ENCODE results near the gene UVRAG. TPM values are rescaled to one million over a fixed set of nuclear protein-coding genes. Genes with fewer than 3 reads are reported as not detected.

Gene UVRAG
- total and polyA plus RNA-seq, 2 of the 4 experiments (the other 2 are of a cell fraction) = 5.6 to 10.9 TPM

DNA sequence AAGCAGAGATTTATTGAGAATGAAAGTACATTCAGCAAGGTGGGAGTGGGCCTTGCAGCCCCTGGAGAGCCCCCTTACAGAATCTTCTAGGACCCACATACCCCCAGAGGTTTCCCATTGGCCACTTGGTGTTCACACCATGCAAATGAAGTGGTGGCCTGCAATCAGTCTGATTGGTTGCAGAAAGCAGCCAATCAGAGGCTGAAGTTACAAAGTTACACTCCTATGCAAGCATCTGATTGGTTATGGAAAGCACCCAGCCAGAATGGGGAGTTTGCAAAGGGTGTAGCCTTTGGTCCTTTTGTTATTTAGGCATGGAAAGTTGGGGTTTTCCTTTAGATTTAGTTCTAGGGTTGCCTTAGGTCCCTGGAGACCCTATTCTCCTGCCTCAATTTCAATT, 34.9 kb downstream of the UVRAG start:
- Histone ChIP-seq H3K27ac (ENCODE audit: insufficient read depth, low read length) (no peak overlapping the region), H3K56ac (ENCODE audit: extremely low read depth, insufficient read depth, low read length) (no peak overlapping the region), H3K4me2 (ENCODE audit: low read depth, low read length) (no peak overlapping the region), H2BK15ac (ENCODE audit: low read depth, low read length) (no peak overlapping the region), H3K4me3 (ENCODE audit: insufficient read depth, low read depth, low read length) (no peak overlapping the region), H3K9me3 (ENCODE audit: control insufficient read depth, insufficient read depth, low read length) (no peaks in the 10 kb centered on the region), H3K18ac (ENCODE audit: low read depth, low read length) (no peak overlapping the region), H3K79me1 (ENCODE audit: low read depth in 1 of 2, low read length in 2 of 2) (peaks cover 21 to 27% of the 10 kb centered on the region in 2 experiments), H4K5ac (ENCODE audit: low read depth, low read length) (no peak overlapping the region), H4K20me1 (ENCODE audit: insufficient read depth, low read length) (no peaks in the 10 kb centered on the region; the same call in 1 of the 2 replicates), H2BK5ac (ENCODE audit: low read depth, low read length, poor library complexity, severe bottlenecking) (no peak overlapping the region), H2AK9ac (replicated peaks; ENCODE audit: low read depth, low read length, poor library complexity) (no peak overlapping the region), H2AFZ (replicated peaks; ENCODE audit: low read length, poor library complexity) (no peak overlapping the region), H3K9me1 (ENCODE audit: insufficient read depth, low read length) (no peaks in the 10 kb centered on the region), H3K23ac (ENCODE audit: low read depth, low read length) (no peak overlapping the region), H4K91ac (ENCODE audit: insufficient read depth, low read depth, low read length) (no peak overlapping the region), H3K36me3 (ENCODE audit: control insufficient read depth, insufficient read depth, low read length) (no peaks in the 10 kb centered on the region), H3K27me3 (ENCODE audit: control insufficient read depth, insufficient read depth, low read length) (no peaks in the 10 kb centered on the region), H3K9ac (ENCODE audit: low read depth, low read length) (no peak overlapping the region), H2BK120ac (ENCODE audit: low read depth, low read length) (no peak overlapping the region), H3K4ac (ENCODE audit: low read depth, low read length) (no peak overlapping the region), H3K4me1 (ENCODE audit: control insufficient read depth, insufficient read depth, low read length) (no peaks in the 10 kb centered on the region), H2BK20ac (ENCODE audit: low read depth, low read length) (no peak overlapping the region), H4K8ac (ENCODE audit: low read depth in 2 of 2, low read length in 2 of 2) (no peak overlapping the region), H2AK5ac (ENCODE audit: low read depth, low read length) (no peak overlapping the region), H3K14ac (replicated peaks; ENCODE audit: low read depth, low read length) (no peak overlapping the region)
- BruUV-seq (replicated peaks) = no TSS peak
- dilution Hi-C loops (cut with HindIII; ENCODE audit: low sequenced_read_pairs, unreplicated experiment) = no loop called here
- POLR2A ChIA-PET (ENCODE audit: unreplicated experiment) = no interaction called here
- TF ChIP-seq POLR2A (IDR thresholded peaks at IDR 0.05; ENCODE audit: low read depth, low read length) (no peak), MXI1 (IDR thresholded peaks at IDR 0.05; ENCODE audit: borderline replicate concordance, low read depth, low read length) (no peak), RCOR1 (IDR thresholded peaks at IDR 0.05; ENCODE audit: insufficient replicate concordance, low read length) (no peak), FOS (IDR thresholded peaks at IDR 0.05; ENCODE audit: low read depth, low read length) (no peak), CHD1 (IDR thresholded peaks at IDR 0.05; ENCODE audit: low read depth, low read length) (no peak), BHLHE40 (IDR thresholded peaks at IDR 0.05; ENCODE audit: low read depth, low read length) (no peak), CEBPB (IDR thresholded peaks at IDR 0.05; ENCODE audit: low read depth, low read length) (no peak), NFE2L2 (IDR thresholded peaks at IDR 0.05; ENCODE audit: low read depth, low read length) (no peak)
- TF ChIP-seq, protein P1, sequence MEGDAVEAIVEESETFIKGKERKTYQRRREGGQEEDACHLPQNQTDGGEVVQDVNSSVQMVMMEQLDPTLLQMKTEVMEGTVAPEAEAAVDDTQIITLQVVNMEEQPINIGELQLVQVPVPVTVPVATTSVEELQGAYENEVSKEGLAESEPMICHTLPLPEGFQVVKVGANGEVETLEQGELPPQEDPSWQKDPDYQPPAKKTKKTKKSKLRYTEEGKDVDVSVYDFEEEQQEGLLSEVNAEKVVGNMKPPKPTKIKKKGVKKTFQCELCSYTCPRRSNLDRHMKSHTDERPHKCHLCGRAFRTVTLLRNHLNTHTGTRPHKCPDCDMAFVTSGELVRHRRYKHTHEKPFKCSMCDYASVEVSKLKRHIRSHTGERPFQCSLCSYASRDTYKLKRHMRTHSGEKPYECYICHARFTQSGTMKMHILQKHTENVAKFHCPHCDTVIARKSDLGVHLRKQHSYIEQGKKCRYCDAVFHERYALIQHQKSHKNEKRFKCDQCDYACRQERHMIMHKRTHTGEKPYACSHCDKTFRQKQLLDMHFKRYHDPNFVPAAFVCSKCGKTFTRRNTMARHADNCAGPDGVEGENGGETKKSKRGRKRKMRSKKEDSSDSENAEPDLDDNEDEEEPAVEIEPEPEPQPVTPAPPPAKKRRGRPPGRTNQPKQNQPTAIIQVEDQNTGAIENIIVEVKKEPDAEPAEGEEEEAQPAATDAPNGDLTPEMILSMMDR (conservative IDR thresholded peaks at IDR 0.05; ENCODE audit: low read depth, low read length) = no peak
- TF ChIP-seq, protein P2, sequence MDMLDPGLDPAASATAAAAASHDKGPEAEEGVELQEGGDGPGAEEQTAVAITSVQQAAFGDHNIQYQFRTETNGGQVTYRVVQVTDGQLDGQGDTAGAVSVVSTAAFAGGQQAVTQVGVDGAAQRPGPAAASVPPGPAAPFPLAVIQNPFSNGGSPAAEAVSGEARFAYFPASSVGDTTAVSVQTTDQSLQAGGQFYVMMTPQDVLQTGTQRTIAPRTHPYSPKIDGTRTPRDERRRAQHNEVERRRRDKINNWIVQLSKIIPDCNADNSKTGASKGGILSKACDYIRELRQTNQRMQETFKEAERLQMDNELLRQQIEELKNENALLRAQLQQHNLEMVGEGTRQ (IDR thresholded peaks at IDR 0.05; ENCODE audit: low read depth, low read length) = no peak
- TF ChIP-seq, protein P3, sequence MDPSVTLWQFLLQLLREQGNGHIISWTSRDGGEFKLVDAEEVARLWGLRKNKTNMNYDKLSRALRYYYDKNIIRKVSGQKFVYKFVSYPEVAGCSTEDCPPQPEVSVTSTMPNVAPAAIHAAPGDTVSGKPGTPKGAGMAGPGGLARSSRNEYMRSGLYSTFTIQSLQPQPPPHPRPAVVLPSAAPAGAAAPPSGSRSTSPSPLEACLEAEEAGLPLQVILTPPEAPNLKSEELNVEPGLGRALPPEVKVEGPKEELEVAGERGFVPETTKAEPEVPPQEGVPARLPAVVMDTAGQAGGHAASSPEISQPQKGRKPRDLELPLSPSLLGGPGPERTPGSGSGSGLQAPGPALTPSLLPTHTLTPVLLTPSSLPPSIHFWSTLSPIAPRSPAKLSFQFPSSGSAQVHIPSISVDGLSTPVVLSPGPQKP (IDR thresholded peaks at IDR 0.05; ENCODE audit: borderline replicate concordance, low read depth, low read length) = no peak
- intact Hi-C loops (cut with micrococcal nuclease) = no loop called here
- in situ Hi-C loops (cut with MboI; ENCODE audit: low sequenced_read_pairs) = no loop called here
- DNase-seq (no peak), ATAC-seq (ENCODE audit: low read depth) (no peak)
- CTCF ChIA-PET = no interaction called here

All from IMR-90 (cell line).